ENCODE measurements around the gene NT5DC2. TPM values are rescaled to one million over a fixed set of nuclear protein-coding genes. Genes with fewer than 3 reads are reported as not detected.

Gene NT5DC2
- total RNA-seq, 2 donors from 2014 or later, result 288 to 341 TPM

- H3K36me3 ChIP-seq (ENCODE audit: control insufficient read depth, insufficient read depth, low read length), result peaks cover 5% of the 10 kb centered on the region
- Mint-ChIP-seq H3K4me3 (peak overlapping the region; percentile 46), H3K27me3 (ENCODE audit: insufficient read depth) (peaks cover 8% of the 10 kb centered on the region), H3K27ac (no peak overlapping the region), H3K36me3 (ENCODE audit: low read depth) (peaks cover 9% of the 10 kb centered on the region), H3K4me1 (no peaks in the 10 kb centered on the region), H3K9me3 (no peaks in the 10 kb centered on the region)
- H3K9ac ChIP-seq (ENCODE audit: extremely low read depth, low read length, poor library complexity, severe bottlenecking), result no peak overlapping the region
- H3K4me1 ChIP-seq (ENCODE audit: control insufficient read depth, insufficient read depth, low read length), result no peaks in the 10 kb centered on the region
- H3K27me3 ChIP-seq (ENCODE audit: control insufficient read depth, insufficient read depth, low read length, poor library complexity, severe bottlenecking), result no peaks in the 10 kb centered on the region
- no peak overlapping the region for H3K4me3 ChIP-seq (ENCODE audit: low read length)
- H3K27ac ChIP-seq (ENCODE audit: low read depth, low read length), result no peak overlapping the region
- no peak for DNase-seq
- no peak for TF ChIP-seq CTCF (conservative IDR thresholded peaks at IDR 0.05)
- 91% methylated on average over 18 to 22 of the region's 22 CpGs for WGBS, 2 experiments (ENCODE audit: insufficient coverage in 1 of 2, insufficient read length in 1 of 2)
- no peaks in the 10 kb centered on the region for H3K9me3 ChIP-seq (ENCODE audit: control insufficient read depth, low read length)
Measured at GRCh38 chr3:52519445-52520140, 14.1 kb downstream of the NT5DC2 start.

- Mint-ChIP-seq H3K9me3 (no peaks in the 10 kb centered on the region), H3K4me1 (no peaks in the 10 kb centered on the region), H3K27me3 (ENCODE audit: insufficient read depth) (peaks cover 8% of the 10 kb centered on the region), H3K36me3 (ENCODE audit: low read depth) (peaks cover 2% of the 10 kb centered on the region), H3K27ac (no peak overlapping the region), H3K4me3 (peak overlapping the region; percentile 46)
- no peak overlapping the region for H3K4me3 ChIP-seq (ENCODE audit: low read length)
- no peaks in the 10 kb centered on the region for H3K9me3 ChIP-seq (ENCODE audit: control insufficient read depth, low read length)
- no peaks in the 10 kb centered on the region for H3K27me3 ChIP-seq (ENCODE audit: control insufficient read depth, insufficient read depth, low read length, poor library complexity, severe bottlenecking)
- no peaks in the 10 kb centered on the region for H3K4me1 ChIP-seq (ENCODE audit: control insufficient read depth, insufficient read depth, low read length)
- TF ChIP-seq CTCF (conservative IDR thresholded peaks at IDR 0.05), result no peak
- no peaks in the 10 kb centered on the region for H3K36me3 ChIP-seq (ENCODE audit: control insufficient read depth, insufficient read depth, low read length)
- no peak overlapping the region for H3K27ac ChIP-seq (ENCODE audit: low read depth, low read length)
- no peak overlapping the region for H3K9ac ChIP-seq (ENCODE audit: extremely low read depth, low read length, poor library complexity, severe bottlenecking)
- peak; percentile 90 for DNase-seq
- WGBS, 2 experiments (ENCODE audit: insufficient coverage in 1 of 2, insufficient read length in 1 of 2), result 64 to 74% methylated on average over 28 to 50 of the region's 50 CpGs
Measured at GRCh38 chr3:52518723-52519444, 14.8 kb downstream of the NT5DC2 start.

- no peak overlapping the region for H3K9ac ChIP-seq (ENCODE audit: extremely low read depth, low read length, poor library complexity, severe bottlenecking)
- DNase-seq, result no peak
- no peaks in the 10 kb centered on the region for H3K36me3 Mint-ChIP-seq (ENCODE audit: low read depth)
- no peaks in the 10 kb centered on the region for H3K27me3 ChIP-seq (ENCODE audit: control insufficient read depth, insufficient read depth, low read length, poor library complexity, severe bottlenecking)
- peak overlapping the region; percentile 33 for H3K4me3 Mint-ChIP-seq
- H3K4me3 ChIP-seq (ENCODE audit: low read length), result no peak overlapping the region
- H3K4me1 ChIP-seq (ENCODE audit: control insufficient read depth, insufficient read depth, low read length), result no peaks in the 10 kb centered on the region
- no peaks in the 10 kb centered on the region for H3K4me1 Mint-ChIP-seq
- no peaks in the 10 kb centered on the region for H3K36me3 ChIP-seq (ENCODE audit: control insufficient read depth, insufficient read depth, low read length)
- H3K27ac Mint-ChIP-seq, result no peak overlapping the region
- TF ChIP-seq CTCF (conservative IDR thresholded peaks at IDR 0.05), result no peak
- H3K9me3 Mint-ChIP-seq, result no peaks in the 10 kb centered on the region
- peaks cover 8% of the 10 kb centered on the region for H3K27me3 Mint-ChIP-seq (ENCODE audit: insufficient read depth)
- H3K27ac ChIP-seq (ENCODE audit: low read depth, low read length), result no peak overlapping the region
- WGBS, 2 experiments (ENCODE audit: insufficient coverage in 1 of 2, insufficient read length in 1 of 2), result 89 to 92% methylated on average over 12 to 25 of the region's 25 CpGs
- no peaks in the 10 kb centered on the region for H3K9me3 ChIP-seq (ENCODE audit: control insufficient read depth, low read length)
Measured at GRCh38 chr3:52517796-52518722, 15.6 kb downstream of the NT5DC2 start.

Measured in endodermal cell (in vitro differentiated cells).